Omental fat pad (tissue), 4 donors: Measurements from ENCODE around the gene MAP10. TPM values are rescaled to one million over a fixed set of nuclear protein-coding genes. Genes with fewer than 3 reads are reported as not detected.

Source experiments
- ATAC-seq: fragments of 150-250 bp; one replicate; pipeline ENCODE4 v1.9.1; 2016; ENCODE audit warnings: mild to moderate bottlenecking, moderate library complexity; ENCODE audit not compliant: low FRiP score
- DNase-seq: peaks from one replicate; pipeline ENCODE4 v3.0.0-alpha.2; 2019; ENCODE audit warnings: low spot score
- CTCF ChIP-seq, 3 donors: fragments of 450-650 bp; IDR thresholded peaks; one replicate each; pipeline ENCODE4 v1.5.1; 2016 to 2017; ENCODE audit warnings: antibody characterized with exemption in 3 of 3, mild to moderate bottlenecking in 3 of 3, moderate library complexity in 2 of 3
- total RNA-seq, 4 donors: library from RNA; depleted of rRNA; stranded (reverse); fragments of >200 nt; gene quantifications; one replicate each; pipeline ENCODE4 v1.1.0, GENCODE V29; 2016

The MAP10 gene
- total RNA-seq, 4 donors from 2014 or later = 0.56 to 4.6 (median 1.2) TPM

- ATAC-seq = no peak
- TF ChIP-seq CTCF (IDR thresholded peaks at IDR 0.05) = no peak
Measured at GRCh38 chr1:232786845-232787455, 18.3 kb upstream of the MAP10 start.

GRCh38 chr1:232788235-232788872, 16.9 kb upstream of the MAP10 start:
- no peak for DNase-seq

More at GRCh38 chr1:232786845-232787455, 18.3 kb upstream of the MAP10 start:
- no peak for DNase-seq

GRCh38 chr1:232789651-232790050, 15.6 kb upstream of the MAP10 start:
- ATAC-seq = no peak
- no peak for DNase-seq
- TF ChIP-seq CTCF (IDR thresholded peaks at IDR 0.05) = no peak

More at GRCh38 chr1:232788235-232788872, 16.9 kb upstream of the MAP10 start:
- no peak for ATAC-seq
- no peak for TF ChIP-seq CTCF (IDR thresholded peaks at IDR 0.05)

GRCh38 chr1:232792949-232793348, 12.3 kb upstream of the MAP10 start:
- no peak for TF ChIP-seq CTCF (IDR thresholded peaks at IDR 0.05)
- DNase-seq = no peak
- ATAC-seq = no peak

- DNase-seq (no peak), ATAC-seq (no peak)
- TF ChIP-seq CTCF (IDR thresholded peaks at IDR 0.05) = no peak
Measured at GRCh38 chr1:232793944-232794343, 11.3 kb upstream of the MAP10 start.

GRCh38 chr1:232795497-232796053, 9.6 kb upstream of the MAP10 start:
- DNase-seq (no peak), ATAC-seq (no peak)
- TF ChIP-seq CTCF (IDR thresholded peaks at IDR 0.05) = no peak
